A673 (cell line): ENCODE measurements around the gene ANKRD13D. TPM values are rescaled to one million over a fixed set of nuclear protein-coding genes. Genes with fewer than 3 reads are reported as not detected.
A peak's percentile ranks its signal among the peaks of the same experiment; 100 is the strongest.

Experiments
- BruUV-seq: library from RNA; stranded (reverse); fragments of 400-500 nt; replicated peaks from 2 replicates; lab custom pipeline; 2021; lab: Mats Ljungman, UMichigan
- CTCF ChIA-PET: fragments of 300-600 bp; sonication (Branson Sonifier 250); formaldehyde crosslinking; loops from one replicate; lab custom pipeline; 2022; ENCODE audit warnings: antibody characterized with exemption; lab: Charles Lee
- POLR2A ChIA-PET: fragments of 300-600 bp; sonication (Branson Sonifier 250); formaldehyde crosslinking; loops from one replicate; lab custom pipeline; 2022; ENCODE audit warnings: antibody characterized with exemption; ENCODE audit not compliant: low non-redundant PET; lab: Charles Lee
- DNase-seq: peaks from one replicate; pipeline ENCODE4 v3.0.0-alpha.2; 2015; ENCODE audit warnings: low spot score
- H3K27ac ChIP-seq: fragments of 200-600 bp; sonication (generic); 2 replicates; pipeline ENCODE4 v1.5.1; 2016; ENCODE audit warnings: mixed run types, low read depth, mild to moderate bottlenecking, mixed read lengths, antibody characterized with exemption, low read length; ENCODE audit not compliant: poor library complexity, severe bottlenecking
- H3K27me3 ChIP-seq: fragments of 200-600 bp; sonication (generic); replicated peaks from 2 replicates; pipeline ENCODE4 v1.6.1; 2017; ENCODE audit warnings: mixed run types, low read depth, mild to moderate bottlenecking, mixed read lengths, antibody characterized with exemption, low read length; ENCODE audit not compliant: insufficient read depth, poor library complexity
- H3K36me3 ChIP-seq: fragments of 200-600 bp; sonication (generic); 2 replicates; pipeline ENCODE4 v1.6.1; 2016; ENCODE audit warnings: mixed run types, mild to moderate bottlenecking, mixed read lengths, antibody characterized with exemption, low read length; ENCODE audit not compliant: insufficient read depth, poor library complexity, severe bottlenecking
- H3K4me1 ChIP-seq: fragments of 200-600 bp; sonication (generic); 2 replicates; pipeline ENCODE4 v1.6.1; 2017; ENCODE audit warnings: mixed run types, mild to moderate bottlenecking, mixed read lengths, antibody characterized with exemption, low read length; ENCODE audit not compliant: insufficient read depth, poor library complexity, severe bottlenecking
- H3K4me3 ChIP-seq: fragments of 200-600 bp; sonication (generic); 2 replicates; pipeline ENCODE4 v1.5.1; 2016; ENCODE audit warnings: low read depth, mixed run types, mild to moderate bottlenecking, mixed read lengths, low read length; ENCODE audit not compliant: poor library complexity, severe bottlenecking
- H3K9me3 ChIP-seq: fragments of 200-600 bp; sonication (generic); 2 replicates; pipeline ENCODE4 v1.6.1; 2016; ENCODE audit warnings: mixed run types, low read depth, mild to moderate bottlenecking, mixed read lengths, antibody characterized with exemption, low read length; ENCODE audit not compliant: poor library complexity, severe bottlenecking
- EZH2 ChIP-seq: fragments of 200-600 bp; sonication (generic); IDR thresholded peaks from 2 replicates; pipeline ENCODE4 v1.6.1; 2017; ENCODE audit warnings: borderline replicate concordance, low read depth, mild to moderate bottlenecking, mixed read lengths, antibody characterized with exemption, low read length; ENCODE audit not compliant: poor library complexity, severe bottlenecking
- intact Hi-C: fragments of 100-400 bp; cut with micrococcal nuclease; formaldehyde crosslinking; loops from one replicate; pipeline ENCODE4 v1.10.0; 2022; ENCODE audit not compliant: unreplicated experiment
- total RNA-seq: library from RNA; stranded (reverse); gene quantifications from 2 replicates; pipeline ENCODE4 v1.2.3, GENCODE V29; 2021
- TF ChIP-seq, protein P1 (sequence below): fragments of 300-800, 200-600 bp; sonication (generic); conservative IDR thresholded peaks from 2 replicates; pipeline ENCODE4 v1.5.1; 2017; ENCODE audit warnings: low read depth, mild to moderate bottlenecking, antibody characterized with exemption, low read length, moderate library complexity, mixed read lengths

ANKRD13D gene
- total RNA-seq, 1 experiment from 2014 or later, result 101 TPM

DNA sequence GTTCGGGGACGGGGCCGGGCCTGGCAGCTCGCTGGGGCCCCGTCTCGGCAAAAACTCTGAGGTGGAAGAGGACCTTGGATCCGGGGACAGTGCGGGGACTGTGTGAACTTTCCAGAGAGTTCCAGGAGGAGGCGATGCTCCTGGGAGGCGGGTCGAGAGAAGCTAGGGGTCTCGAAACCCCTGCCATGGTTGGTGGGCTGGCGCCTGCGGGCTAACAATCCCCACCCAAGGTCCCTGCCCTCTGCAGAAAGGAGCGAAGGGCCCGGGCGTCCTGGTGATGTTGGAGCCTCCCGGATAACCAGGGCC, 27.5 kb upstream of the ANKRD13D start:
- TF ChIP-seq, protein P1, sequence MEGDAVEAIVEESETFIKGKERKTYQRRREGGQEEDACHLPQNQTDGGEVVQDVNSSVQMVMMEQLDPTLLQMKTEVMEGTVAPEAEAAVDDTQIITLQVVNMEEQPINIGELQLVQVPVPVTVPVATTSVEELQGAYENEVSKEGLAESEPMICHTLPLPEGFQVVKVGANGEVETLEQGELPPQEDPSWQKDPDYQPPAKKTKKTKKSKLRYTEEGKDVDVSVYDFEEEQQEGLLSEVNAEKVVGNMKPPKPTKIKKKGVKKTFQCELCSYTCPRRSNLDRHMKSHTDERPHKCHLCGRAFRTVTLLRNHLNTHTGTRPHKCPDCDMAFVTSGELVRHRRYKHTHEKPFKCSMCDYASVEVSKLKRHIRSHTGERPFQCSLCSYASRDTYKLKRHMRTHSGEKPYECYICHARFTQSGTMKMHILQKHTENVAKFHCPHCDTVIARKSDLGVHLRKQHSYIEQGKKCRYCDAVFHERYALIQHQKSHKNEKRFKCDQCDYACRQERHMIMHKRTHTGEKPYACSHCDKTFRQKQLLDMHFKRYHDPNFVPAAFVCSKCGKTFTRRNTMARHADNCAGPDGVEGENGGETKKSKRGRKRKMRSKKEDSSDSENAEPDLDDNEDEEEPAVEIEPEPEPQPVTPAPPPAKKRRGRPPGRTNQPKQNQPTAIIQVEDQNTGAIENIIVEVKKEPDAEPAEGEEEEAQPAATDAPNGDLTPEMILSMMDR, result peak; percentile 50
- TF ChIP-seq EZH2, result no peak
- H3K9me3 ChIP-seq, result no peaks in the 10 kb centered on the region
- intact Hi-C loops, result no loop called here
- no peak for DNase-seq
- peaks cover 22% of the 10 kb centered on the region for H3K4me1 ChIP-seq
- H3K27me3 ChIP-seq, result no peaks in the 10 kb centered on the region
- ChIA-PET POLR2A (interaction anchor here (0.7 kb wide), 1 partner anchor 368 kb away, joined by 3 read pairs; the partner anchor contains the start of gene NUDT8), CTCF (interaction anchor here (0.6 to 3.2 kb wide), 9 partner anchors 9 to 145 kb away, joined by 3 to 76 read pairs (median 5); no protein-coding TSS in a partner anchor)
- H3K27ac ChIP-seq, result no peak overlapping the region
- H3K36me3 ChIP-seq, result no peaks in the 10 kb centered on the region
- H3K4me3 ChIP-seq, result peak overlapping the region; percentile 38
- BruUV-seq, result no TSS peak

DNA sequence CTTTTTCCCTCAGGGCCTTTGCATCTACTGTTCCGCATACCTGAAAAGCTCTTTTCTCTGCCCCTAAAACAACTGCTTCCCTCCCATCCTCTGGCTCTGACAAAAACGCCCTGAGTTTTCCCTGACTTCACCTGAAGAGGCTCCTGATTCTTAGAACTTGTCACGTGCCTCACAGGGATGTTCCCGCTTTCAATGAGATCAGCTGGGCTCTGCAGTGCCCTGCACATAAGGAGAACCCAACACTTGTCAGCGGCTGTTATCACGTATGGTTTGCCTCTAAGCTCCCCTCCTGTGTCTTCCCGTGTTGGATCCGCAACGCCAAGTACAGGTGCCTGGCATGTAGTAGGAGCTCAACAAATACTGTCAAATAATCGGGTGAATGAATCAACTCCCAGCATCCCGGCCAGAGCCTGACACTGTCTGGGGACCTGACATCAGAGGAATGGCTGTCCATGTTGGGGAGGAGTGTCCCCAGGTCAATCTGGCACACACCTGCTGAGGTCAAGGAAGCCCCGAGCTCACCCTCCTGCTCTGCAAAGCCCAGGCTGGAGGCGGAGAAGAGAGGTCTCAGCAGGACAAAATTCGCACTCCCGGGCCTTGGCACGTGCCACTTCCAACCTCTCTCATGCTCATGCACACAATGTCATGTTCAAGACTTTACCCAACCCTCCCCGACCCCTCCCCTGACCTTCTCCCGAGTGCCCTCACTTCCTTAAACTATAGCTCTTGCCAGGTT, 27.0 kb upstream of the ANKRD13D start:
- no peaks in the 10 kb centered on the region for H3K9me3 ChIP-seq
- TF ChIP-seq, protein P1, result no peak; the same call in 1 of the 2 replicates
- no peak for TF ChIP-seq EZH2
- peak overlapping the region; percentile 38 for H3K4me3 ChIP-seq
- intact Hi-C loops, result loop anchor here (1.0 to 2.0 kb wide), 2 partner anchors 55 to 121 kb away; no protein-coding TSS in a partner anchor
- H3K36me3 ChIP-seq, result no peaks in the 10 kb centered on the region
- H3K27ac ChIP-seq, result no peak overlapping the region
- BruUV-seq, result no TSS peak
- no peaks in the 10 kb centered on the region for H3K27me3 ChIP-seq
- no peak for DNase-seq
- ChIA-PET POLR2A (interaction anchor here (0.6 to 0.7 kb wide), 2 partner anchors 368 to 1291 kb away, joined by 3 to 4 read pairs; partner anchors contain the start of gene NUDT8), CTCF (interaction anchor here (0.6 to 3.2 kb wide), 9 partner anchors 8 to 145 kb away, joined by 3 to 76 read pairs (median 6); no protein-coding TSS in a partner anchor)
- H3K4me1 ChIP-seq, result peaks cover 22% of the 10 kb centered on the region

DNA sequence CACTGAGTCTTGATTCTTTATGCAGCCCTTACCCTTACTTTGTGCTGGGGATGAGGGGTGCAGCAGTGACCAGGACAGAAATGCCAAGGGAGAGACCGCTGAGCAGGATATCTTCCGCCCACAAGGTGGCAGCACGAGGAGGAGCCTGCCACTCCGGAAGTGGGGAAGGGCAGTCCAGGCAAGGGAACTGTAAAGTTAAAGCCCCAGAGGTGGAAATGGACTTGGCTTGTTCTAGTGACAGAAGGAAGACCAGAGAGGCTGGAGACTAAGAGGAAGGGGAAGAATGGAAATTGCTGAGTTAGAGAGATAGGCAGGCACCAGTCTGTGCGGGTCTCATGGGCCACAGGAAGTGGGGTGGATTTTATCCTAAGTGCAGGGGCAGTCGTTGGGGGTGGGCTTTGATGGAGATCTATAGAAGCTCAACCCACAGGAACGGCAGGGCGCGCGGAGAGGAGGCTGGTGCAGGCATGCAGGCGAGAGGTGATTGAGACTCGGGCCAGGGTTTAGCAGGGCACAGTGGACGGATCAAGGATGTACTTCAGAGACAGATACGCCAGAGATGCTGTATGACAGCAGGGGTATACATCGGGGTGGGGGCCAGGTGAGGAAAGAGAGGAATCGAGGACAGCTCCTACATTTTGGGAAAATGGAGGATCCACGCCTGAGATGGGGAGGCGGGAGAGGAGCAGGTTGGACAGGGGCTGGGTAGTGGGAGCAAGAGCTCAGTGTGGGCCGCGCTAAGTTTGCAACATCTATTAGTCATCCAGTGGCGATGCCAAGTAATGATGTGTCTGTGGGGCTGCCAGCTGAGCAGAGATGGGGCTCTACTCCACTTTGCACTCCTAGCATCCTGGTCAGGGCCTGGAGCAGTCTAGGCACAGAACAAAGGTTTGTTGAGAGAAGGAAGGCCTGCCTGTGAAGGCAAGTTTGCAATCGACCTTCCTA, 26.1 kb upstream of the ANKRD13D start:
- ChIA-PET CTCF (interaction anchor here (0.6 to 3.2 kb wide), 7 partner anchors 7 to 146 kb away, joined by 5 to 76 read pairs (median 8); no protein-coding TSS in a partner anchor), POLR2A (interaction anchor here (0.6 kb wide), 2 partner anchors 20 to 1290 kb away, joined by 3 to 4 read pairs; no protein-coding TSS in a partner anchor)
- Histone ChIP-seq H3K27ac (no peak overlapping the region), H3K36me3 (peaks cover 4% of the 10 kb centered on the region), H3K9me3 (no peaks in the 10 kb centered on the region), H3K27me3 (no peaks in the 10 kb centered on the region), H3K4me1 (peaks cover 30% of the 10 kb centered on the region), H3K4me3 (no peak overlapping the region)
- intact Hi-C loops, result loop anchor here (1.0 to 2.0 kb wide), 2 partner anchors 54 to 120 kb away; no protein-coding TSS in a partner anchor
- no TSS peak for BruUV-seq
- TF ChIP-seq EZH2, result no peak
- TF ChIP-seq, protein P1, result peak; percentile 99
- peak; percentile 90 for DNase-seq
